GM13977 (cell line): ENCODE data around the gene CFAP100.

Source experiments
- DNase-seq: peaks from one replicate; pipeline ENCODE4 v3.0.0; 2012; ENCODE audit warnings: low spot score
- in situ Hi-C: fragments of 300-500 bp; cut with MboI; formaldehyde crosslinking; loops from one replicate; pipeline ENCODE4 v1.12.0; 2022; ENCODE audit warnings: low sequenced_read_pairs, low pct_unique_long_range_greater_than_20kb, mixed read lengths, inconsistent platforms; ENCODE audit not compliant: unreplicated experiment
- TF ChIP-seq, protein P1 (sequence below): IDR thresholded peaks from 2 replicates; pipeline ENCODE4 v1.5.1; 2012; ENCODE audit warnings: mild to moderate bottlenecking, control low read depth; ENCODE audit not compliant: insufficient read depth; ENCODE audit errors: extremely low read depth, missing control alignments

The CFAP100 gene

DNA sequence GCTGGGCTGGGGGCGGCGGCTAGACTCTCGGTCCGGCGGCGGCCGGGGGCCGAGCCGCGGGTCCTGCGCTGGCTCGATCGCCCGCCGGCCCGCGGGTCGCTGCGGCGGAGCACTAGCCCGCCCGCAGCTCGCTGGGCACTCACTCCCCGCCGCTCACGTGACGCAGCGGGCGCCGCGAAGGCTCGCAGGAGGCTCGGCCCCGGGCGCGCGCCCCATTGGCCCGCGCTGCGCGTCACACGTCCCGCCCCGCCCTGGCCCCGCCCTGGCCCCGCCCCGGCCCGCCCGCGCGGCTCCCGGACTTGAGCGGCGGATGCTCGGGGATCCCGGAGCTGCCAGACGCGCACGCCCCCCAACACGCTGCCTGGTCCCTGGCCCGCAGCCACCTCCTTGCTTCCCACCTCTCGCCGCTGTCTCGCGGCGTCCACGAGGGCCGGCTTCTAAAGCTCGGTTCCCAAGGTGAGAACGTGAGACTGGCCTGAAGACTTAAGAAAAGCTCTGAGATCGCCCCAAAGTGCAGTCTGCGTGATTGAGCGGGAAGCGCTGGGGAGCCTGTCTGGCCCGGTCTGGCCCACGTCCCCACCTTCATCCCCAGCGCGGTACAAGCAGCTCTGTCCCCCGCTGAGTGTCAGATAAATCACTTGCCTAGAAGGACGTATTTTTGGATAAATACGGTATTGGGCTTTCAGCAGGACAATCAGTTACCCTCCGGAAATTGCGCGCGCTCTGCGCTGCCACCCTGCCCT, 37.2 kb upstream of the CFAP100 start, which contains the start of gene KLF15:
TSS of gene KLF15 (minus strand) at position 114 of the 743 bp plus-strand sequence. CDS start 4,486 bp downstream, outside the sequence.
- DNase-seq: peak; percentile 98
- TF ChIP-seq, protein P1, sequence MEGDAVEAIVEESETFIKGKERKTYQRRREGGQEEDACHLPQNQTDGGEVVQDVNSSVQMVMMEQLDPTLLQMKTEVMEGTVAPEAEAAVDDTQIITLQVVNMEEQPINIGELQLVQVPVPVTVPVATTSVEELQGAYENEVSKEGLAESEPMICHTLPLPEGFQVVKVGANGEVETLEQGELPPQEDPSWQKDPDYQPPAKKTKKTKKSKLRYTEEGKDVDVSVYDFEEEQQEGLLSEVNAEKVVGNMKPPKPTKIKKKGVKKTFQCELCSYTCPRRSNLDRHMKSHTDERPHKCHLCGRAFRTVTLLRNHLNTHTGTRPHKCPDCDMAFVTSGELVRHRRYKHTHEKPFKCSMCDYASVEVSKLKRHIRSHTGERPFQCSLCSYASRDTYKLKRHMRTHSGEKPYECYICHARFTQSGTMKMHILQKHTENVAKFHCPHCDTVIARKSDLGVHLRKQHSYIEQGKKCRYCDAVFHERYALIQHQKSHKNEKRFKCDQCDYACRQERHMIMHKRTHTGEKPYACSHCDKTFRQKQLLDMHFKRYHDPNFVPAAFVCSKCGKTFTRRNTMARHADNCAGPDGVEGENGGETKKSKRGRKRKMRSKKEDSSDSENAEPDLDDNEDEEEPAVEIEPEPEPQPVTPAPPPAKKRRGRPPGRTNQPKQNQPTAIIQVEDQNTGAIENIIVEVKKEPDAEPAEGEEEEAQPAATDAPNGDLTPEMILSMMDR: no peak
- in situ Hi-C loops: no loop called here

DNA sequence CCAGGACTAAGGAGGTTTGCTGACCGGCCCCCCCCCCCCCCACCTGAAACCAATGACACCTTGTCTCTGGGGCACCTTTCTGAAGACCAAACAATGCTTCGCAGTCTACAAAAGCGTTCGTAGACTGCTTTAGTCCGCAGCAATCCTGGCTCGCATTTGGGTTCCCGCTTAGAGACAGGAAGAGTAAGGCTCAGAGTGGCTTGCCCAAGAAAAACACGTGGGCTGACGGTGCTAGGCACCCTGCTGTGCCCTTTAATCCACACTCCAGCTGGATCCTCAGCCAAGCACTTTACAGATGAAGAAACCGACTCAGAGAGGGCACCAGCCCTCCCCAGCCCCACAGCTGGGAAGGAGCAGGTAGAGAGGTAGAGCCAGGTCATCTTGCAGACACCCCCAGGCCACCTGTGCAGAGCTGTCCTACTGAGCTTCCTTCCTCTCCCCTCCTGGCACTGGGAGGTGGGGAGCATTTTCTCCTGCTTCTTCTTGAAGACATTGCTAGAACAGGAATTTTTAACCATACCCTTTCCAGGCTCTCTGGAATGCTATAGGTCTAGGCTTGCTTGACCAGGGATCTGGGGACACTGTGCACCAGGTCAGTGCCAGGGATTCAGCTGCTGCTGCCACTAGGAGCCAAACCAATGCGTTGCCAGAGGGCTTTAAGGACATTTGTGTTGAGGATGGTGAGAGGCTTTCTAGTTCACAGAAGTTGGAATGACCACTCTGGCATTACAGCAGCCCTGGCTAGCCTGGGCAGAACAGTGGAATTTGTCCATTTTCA, 36.5 kb upstream of the CFAP100 start:
- TF ChIP-seq, protein P1: no peak
- in situ Hi-C loops: no loop called here
- DNase-seq: no peak

DNA sequence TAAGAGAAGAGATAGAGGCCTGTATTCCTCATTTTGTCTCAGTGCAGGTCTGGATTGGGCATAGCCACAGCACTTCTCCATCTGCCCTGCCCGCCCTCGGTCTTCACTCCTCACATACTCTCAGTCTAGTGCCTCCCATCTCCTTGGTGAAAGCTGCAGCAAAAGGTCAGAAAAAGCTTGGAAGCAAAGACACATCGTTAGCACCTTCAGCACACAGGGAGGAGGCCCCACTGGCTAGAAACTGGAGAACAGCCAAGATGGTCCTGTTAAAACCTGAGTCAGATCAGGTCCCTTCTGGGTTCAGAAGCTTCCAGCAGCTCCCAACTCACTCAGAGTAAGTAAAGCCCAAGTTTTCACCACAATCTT, 35.9 kb upstream of the CFAP100 start:
- in situ Hi-C loops: no loop called here
- TF ChIP-seq, protein P1: no peak
- DNase-seq: no peak

DNA sequence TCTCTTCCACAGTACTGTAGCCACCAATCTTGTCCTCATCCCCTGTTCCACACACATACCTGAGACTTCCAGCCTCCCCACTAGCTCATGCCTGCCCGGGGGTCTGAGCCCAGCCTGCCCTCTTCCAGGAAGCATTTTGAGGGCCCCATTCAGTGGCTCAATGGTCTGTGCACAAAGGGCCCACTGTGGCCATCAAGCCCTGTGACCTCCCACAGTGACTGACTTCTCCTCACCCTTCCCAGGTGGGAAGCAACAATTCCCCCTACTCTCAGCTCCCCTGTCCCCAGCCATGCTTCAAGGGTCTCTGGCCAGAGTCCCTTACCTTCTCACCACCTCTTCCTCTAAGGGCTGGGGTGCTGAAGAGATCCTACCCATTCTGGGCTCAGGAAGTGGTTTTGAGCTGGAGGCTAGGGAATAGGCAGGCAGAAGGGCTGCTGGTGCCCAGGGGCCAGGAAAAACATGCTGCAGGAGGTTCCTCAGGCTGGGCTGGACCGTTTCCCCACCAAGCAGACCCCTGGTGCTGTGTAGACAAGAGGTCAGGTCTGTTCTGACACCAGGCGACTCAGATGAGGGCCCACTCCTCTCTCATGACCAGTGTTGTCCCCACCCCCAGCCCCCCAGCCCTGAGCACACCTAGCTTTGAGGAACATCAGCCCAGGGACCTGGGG, 34.5 kb upstream of the CFAP100 start:
- DNase-seq: no peak
- in situ Hi-C loops: no loop called here
- TF ChIP-seq, protein P1: no peak

DNA sequence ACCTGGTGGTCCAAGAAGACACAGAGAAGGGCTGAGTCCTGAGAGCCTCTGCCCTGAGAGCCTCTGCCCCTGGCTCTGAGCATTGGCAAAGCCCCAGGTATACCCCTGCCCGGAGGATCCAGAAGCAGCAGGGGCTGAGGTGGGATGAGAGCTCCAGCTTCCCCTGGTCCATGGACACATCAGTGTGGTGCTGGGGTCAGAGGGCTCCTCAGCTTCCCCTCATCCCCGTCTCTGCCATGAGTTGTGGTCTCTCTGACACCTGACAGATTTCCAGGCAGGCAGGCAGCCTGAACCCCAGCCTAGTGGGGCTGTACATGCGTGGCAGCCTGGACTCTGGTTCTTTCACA, 34.0 kb upstream of the CFAP100 start:
- in situ Hi-C loops: no loop called here
- TF ChIP-seq, protein P1: no peak
- no peak for DNase-seq

DNA sequence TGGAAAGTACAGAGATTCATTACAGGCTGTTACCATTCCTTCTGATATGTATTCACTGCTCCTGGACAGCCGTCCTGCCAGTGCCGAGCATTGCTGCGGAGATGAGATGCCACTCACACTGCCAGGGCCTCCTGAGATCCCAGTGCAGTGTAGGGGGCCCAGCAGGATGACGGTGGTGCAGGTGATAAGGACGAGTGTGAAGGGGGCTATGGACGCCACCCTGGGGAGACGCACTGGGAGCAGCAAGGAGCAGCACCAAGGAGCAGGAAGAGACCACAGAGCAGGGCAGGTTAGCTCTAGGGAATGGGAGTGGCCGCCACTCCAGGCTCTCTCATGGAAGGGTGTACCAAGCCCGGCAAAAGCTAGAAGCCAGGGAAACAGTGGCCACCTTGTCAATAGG, 33.5 kb upstream of the CFAP100 start:
- in situ Hi-C loops: no loop called here
- TF ChIP-seq, protein P1: no peak
- no peak for DNase-seq
